ENCODE data around the gene MMD2. TPM values are rescaled to one million over a fixed set of nuclear protein-coding genes. Genes with fewer than 3 reads are reported as not detected.

MMD2 gene
- total and polyA plus RNA-seq, 4 donors, result not detected

- Histone ChIP-seq H3K4me1 (ENCODE audit: control insufficient read depth in 5 of 5, insufficient read depth in 5 of 5, low read length in 5 of 5) (peaks cover 0 to 4% (median 0%) of the 10 kb centered on the region in 5 donors), H3K27me3 (ENCODE audit: control insufficient read depth in 3 of 3, insufficient read depth in 3 of 3, low read length in 2 of 3) (peaks cover 5 to 30% (median 7%) of the 10 kb centered on the region in 3 donors), H3K27ac (ENCODE audit: low read depth in 1 of 2, low read length in 1 of 2) (no peak overlapping the region), H3K4me3 (no peak overlapping the region), H3K9me3 (ENCODE audit: control insufficient read depth in 4 of 4, insufficient read depth in 3 of 4, low read length in 3 of 4) (no peaks in the 10 kb centered on the region), H3K9ac (ENCODE audit: insufficient read depth in 1 of 2, low read length in 2 of 2) (no peak overlapping the region), H3K36me3 (ENCODE audit: control insufficient read depth in 4 of 4, insufficient read depth in 4 of 4, low read length in 4 of 4) (no peaks in the 10 kb centered on the region)
- WGBS, 2 donors, result 48 to 55% methylated on average over 3 of the region's 4 CpGs
- TF ChIP-seq CTCF (IDR thresholded peaks at IDR 0.05; ENCODE audit: control extremely low read depth, extremely low read depth), result no peak
- DNase-seq (no peak), ATAC-seq (ENCODE audit: insufficient read depth, low FRiP score) (no peak)
Observed at GRCh38 chr7:4959893-4960292, 906 bp upstream of the MMD2 start.

DNA sequence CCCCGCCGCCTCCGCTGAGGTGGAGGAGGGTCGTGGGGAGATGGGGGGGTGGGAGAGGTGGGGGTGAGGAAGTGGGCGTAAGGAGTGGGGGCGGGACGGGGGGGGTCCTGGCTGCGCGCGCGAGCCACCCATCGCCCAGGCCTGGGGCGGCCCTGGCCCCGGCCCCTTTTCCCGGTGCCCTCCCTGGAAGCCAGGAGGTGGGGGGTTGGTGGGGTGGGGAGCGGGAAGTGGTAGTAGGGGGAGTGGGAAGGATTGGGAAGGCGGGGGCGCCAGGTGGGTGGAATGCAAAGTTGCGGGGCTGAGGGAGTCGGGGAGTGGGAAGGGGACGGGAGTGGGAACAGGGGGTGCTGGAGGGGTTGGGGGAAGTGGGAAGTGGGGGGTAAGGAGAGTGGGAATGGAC lies 319 bp upstream of the MMD2 start:
- TF ChIP-seq CTCF (IDR thresholded peaks at IDR 0.05; ENCODE audit: control extremely low read depth, extremely low read depth), result no peak
- no peak overlapping the region for H3K27ac ChIP-seq (ENCODE audit: low read depth in 1 of 2, low read length in 1 of 2)
- H3K9ac ChIP-seq (ENCODE audit: insufficient read depth in 1 of 2, low read length in 2 of 2), result no peak overlapping the region
- 3 to 4% methylated on average over 11 to 20 of the region's 21 CpGs for WGBS, 2 donors
- peaks cover 0 to 2% (median 0%) of the 10 kb centered on the region in 4 donors for H3K9me3 ChIP-seq (ENCODE audit: control insufficient read depth in 4 of 4, insufficient read depth in 3 of 4, low read length in 3 of 4)
- DNase-seq (no peak), ATAC-seq (ENCODE audit: insufficient read depth, low FRiP score) (no peak)
- peaks cover 0 to 4% (median 0%) of the 10 kb centered on the region in 5 donors for H3K4me1 ChIP-seq (ENCODE audit: control insufficient read depth in 5 of 5, insufficient read depth in 5 of 5, low read length in 5 of 5)
- no peak overlapping the region for H3K4me3 ChIP-seq
- H3K36me3 ChIP-seq (ENCODE audit: control insufficient read depth in 4 of 4, insufficient read depth in 4 of 4, low read length in 4 of 4), result no peaks in the 10 kb centered on the region
- H3K27me3 ChIP-seq (ENCODE audit: control insufficient read depth in 3 of 3, insufficient read depth in 3 of 3, low read length in 2 of 3), result peaks cover 5 to 30% (median 7%) of the 10 kb centered on the region in 3 donors

DNA sequence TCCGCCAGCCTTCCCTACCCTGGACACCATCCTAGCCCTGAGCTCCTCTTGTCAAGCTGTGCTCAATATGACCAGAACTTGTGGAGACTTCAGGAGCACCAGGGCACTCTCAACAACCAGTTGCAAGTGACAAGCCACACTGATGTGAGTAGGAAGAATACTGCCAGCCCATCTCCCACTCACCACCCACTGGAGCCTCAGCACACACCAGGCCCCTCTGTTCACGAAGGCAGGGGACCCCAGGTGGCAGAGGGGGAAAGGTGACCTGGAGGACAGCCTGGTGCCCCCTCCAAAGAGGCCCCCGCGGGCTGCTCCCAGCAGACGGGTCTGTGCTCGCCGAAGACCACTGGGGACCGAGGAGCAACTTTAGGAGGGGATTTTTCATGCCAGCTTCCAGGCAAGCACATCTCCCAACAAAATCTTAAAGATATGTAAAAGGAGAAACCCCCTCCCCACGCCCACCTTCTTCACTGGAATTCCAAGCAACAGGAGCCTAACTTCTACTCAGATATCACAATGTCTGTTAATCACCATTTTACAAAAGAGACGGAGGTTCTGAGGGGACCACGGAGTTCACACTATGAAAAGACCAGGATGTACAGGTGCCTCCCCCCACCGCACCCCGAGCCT lies 1.0 kb downstream of the MMD2 start:
- no peaks in the 10 kb centered on the region for H3K36me3 ChIP-seq (ENCODE audit: control insufficient read depth in 4 of 4, insufficient read depth in 4 of 4, low read length in 4 of 4)
- H3K27me3 ChIP-seq (ENCODE audit: control insufficient read depth in 3 of 3, insufficient read depth in 3 of 3, low read length in 2 of 3), result peaks cover 5 to 30% (median 8%) of the 10 kb centered on the region in 3 donors
- no peak for ATAC-seq (ENCODE audit: insufficient read depth, low FRiP score)
- 25 to 27% methylated on average over 13 of the region's 13 CpGs for WGBS, 2 donors
- peaks cover 0 to 3% (median 0%) of the 10 kb centered on the region in 4 donors for H3K9me3 ChIP-seq (ENCODE audit: control insufficient read depth in 4 of 4, insufficient read depth in 3 of 4, low read length in 3 of 4)
- DNase-seq, result no peak
- TF ChIP-seq CTCF (IDR thresholded peaks at IDR 0.05; ENCODE audit: control extremely low read depth, extremely low read depth), result no peak
- no peak overlapping the region for H3K4me3 ChIP-seq
- H3K9ac ChIP-seq (ENCODE audit: insufficient read depth in 1 of 2, low read length in 2 of 2), result no peak overlapping the region
- H3K27ac ChIP-seq (ENCODE audit: low read depth in 1 of 2, low read length in 1 of 2), result no peak overlapping the region
- H3K4me1 ChIP-seq (ENCODE audit: control insufficient read depth in 5 of 5, insufficient read depth in 5 of 5, low read length in 5 of 5), result peaks cover 0 to 4% (median 0%) of the 10 kb centered on the region in 5 donors
